HG02943 (cell line): ENCODE measurements around the gene TRHDE.
"Not testable (repeated sequence)": the region's sequence is repeated elsewhere in the genome, so short reads cannot be mapped to it uniquely, and the experiment has no call there.

Source experiments
- ATAC-seq: cut with Tn5 transposase; IDR thresholded peaks from one replicate; pipeline ENCODE4 v1.9.1; 2021; ENCODE audit warnings: mild to moderate bottlenecking, low read depth, moderate library complexity; ENCODE audit not compliant: unreplicated experiment

TRHDE gene

DNA sequence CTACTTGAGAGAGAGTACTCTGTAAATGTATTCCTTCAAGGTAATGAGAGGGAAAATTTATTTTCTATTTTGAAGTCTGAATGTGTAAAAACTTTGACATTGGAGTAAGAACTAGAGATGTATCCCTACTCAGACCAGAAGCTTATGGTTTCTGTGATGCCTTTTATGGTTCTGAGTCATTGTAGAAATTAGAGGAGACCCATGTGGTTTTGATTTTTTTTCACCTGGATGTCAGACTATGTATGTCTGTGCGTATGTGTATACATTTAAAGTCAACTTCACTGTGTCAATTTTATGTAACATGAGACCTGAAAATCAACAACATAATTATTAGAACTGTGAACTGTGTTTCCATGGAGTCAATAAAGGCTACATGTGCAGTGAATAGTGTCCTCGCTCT lies 302.0 kb downstream of the TRHDE start:
- ATAC-seq: no peak

DNA sequence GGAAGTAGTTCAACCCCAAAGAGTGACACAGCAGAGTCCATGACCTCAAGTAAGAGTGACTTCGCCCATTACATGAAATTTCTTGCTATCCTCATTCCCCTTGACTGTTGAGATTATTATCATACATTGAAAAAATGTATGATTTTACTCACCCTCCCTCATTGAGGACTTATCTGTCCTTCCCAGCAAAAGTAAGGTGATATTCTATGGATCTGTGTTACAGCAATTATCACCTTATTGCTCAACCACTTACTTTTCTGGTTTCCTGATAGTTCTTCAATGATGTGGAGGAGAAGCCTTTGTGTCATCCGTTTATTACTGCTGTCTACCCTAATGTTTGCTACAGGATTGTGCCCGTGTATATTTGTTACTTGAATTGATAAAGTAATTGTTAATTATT lies 306.2 kb downstream of the TRHDE start:
- ATAC-seq: no peak

DNA sequence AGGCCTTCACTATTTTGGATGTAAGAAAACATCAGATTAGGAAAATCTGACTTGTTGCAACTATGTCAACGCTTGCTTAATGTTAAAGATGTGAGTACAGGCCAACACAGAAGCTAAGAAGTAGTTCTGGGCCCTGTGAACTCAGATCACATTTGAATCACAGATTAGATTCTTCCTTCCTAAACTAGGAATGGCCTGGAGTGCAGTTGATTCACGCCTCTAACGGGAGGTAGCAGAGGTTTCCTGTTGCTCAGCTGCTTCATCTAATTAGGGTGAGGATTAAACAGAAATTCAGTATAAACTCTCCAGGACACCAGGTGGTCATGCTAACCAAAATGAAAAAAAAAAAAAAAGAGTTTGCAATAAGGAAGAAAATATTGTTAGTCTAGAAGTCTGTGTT lies 314.3 kb downstream of the TRHDE start:
- no peak for ATAC-seq

DNA sequence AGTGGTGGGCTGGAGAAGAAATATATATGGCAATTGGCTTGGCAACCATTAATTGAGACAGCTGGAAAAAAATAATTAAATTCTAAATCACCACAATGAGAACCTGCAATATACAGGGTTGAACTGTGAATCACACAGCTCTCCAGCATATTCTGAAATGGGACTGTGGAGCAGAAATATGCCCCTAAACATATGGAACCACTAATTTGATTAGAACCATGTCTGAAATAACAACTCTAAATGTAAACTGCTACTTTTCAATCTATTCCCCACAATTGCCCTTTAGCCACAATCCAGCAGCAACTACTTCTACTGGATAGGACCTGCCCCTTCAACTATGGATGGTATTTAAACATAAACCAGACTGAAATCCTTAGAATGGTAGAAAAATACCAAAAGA lies 330.4 kb downstream of the TRHDE start:
- ATAC-seq: no peak

DNA sequence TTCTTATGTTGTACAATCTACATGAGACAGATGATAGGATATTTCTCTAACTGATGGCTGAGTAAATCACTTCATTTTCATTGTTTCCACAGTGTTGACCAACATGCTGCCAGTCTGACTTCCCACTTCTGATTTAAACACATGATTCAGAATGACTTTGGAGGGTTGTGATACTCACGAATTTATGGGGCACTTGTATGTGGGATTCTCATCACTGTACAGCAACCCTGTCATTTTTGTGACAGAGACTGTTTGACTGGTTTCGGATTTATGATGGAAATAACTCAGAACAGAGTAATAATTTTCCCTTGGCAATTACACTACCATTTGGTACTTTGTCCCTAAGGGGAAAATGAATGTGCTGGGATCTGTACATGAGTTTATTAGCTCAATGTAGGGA lies 333.8 kb downstream of the TRHDE start:
- ATAC-seq: no peak

DNA sequence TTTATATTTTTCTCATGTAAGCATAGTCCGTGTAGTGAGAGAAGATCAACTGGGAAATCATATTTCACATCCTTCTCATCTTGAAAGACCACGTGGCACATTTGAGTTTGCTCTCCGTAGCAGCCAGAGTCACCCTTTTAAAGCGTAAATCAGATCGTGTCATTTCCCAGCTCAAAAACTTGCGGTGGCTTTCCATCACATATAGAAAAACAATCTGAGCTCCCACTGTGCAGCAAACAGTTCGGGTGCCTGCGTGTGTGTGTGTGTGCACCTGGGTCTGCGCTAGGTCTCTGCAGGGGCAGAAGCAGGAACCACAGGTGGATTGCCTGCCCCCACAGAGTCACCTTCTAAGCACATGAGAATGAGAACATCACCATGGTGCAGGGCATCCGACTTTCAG lies 338.2 kb downstream of the TRHDE start:
- no peak for ATAC-seq

DNA sequence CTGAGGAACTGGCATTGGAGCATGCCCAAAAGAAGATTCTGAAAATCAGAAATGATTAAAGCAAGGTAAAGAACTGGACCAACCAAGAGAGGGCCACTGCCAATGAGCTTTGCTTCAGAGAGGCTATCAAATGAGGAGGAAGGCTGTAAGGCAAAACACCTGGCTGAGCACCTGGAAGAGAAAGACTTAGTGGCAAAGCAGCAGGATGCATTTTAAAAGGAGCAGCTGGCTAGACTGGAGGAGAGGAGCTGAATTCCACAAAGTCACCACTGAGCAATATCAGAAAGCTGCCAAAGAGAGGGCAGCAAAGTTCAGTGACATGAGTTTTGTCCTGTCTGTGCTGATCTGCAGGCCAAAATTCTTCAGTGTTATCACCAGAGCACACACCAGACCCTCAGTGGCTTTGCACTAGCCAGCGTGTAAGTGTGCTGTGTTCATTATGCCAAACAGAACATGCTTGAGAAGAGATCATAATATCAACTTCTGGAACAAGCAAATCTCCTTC lies 338.7 kb downstream of the TRHDE start:
- no peak for ATAC-seq

DNA sequence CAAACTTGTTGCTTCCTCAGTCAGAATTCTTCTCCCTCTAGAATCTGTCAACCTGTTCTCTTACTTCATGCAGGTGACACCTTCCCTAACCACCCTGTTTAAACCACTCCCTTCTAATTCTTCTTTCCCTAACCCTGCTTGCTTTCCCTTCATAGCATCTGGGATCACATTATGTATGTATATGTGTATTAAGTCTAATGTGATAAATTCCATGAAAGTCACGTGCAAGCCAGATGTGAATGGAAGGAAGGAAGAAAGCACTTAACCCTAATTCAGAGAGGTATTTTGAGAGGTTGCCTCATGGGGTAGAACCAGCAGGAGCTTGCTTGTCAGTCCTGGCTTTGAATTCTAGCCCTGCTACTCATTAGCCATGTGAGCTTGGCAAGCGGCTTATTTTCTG lies 340.0 kb downstream of the TRHDE start:
- no peak for ATAC-seq

DNA sequence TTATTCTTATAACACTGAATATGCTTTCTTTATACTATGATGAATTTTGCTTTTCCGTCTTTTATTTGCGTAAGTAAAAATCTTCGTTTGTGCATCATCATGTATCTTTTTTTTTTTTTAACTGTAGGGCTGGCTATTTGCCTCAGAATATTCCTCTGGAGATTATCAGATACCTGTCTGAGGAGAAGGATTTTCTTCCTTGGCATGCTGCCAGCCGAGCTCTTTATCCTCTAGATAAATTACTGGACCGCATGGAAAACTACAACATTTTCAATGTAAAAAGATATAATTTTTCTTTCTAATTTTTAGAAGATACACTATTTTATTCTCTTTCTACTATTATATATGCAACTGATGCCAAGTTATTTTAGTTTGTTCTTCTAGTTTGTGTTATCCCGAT lies 346.6 kb downstream of the TRHDE start:
- no peak for ATAC-seq

DNA sequence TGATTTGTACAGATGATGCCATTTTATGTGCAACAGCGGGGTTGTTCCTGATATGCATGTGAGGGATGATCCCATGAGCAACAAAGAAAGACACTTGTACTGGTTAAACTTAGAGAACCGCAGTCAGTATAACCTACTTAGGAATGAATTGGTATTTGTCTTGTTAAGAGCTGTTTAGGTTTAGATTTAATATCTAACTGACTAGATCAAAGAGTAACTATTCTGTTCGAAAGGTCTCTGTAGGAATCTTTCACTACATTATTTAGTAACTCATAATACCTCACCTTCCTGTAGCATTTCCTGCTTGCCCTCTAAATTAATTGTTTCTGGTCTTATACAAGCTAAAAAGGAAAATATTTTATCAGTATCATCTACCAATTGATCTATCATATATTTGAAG lies 350.4 kb downstream of the TRHDE start:
- peak; percentile 85 for ATAC-seq

DNA sequence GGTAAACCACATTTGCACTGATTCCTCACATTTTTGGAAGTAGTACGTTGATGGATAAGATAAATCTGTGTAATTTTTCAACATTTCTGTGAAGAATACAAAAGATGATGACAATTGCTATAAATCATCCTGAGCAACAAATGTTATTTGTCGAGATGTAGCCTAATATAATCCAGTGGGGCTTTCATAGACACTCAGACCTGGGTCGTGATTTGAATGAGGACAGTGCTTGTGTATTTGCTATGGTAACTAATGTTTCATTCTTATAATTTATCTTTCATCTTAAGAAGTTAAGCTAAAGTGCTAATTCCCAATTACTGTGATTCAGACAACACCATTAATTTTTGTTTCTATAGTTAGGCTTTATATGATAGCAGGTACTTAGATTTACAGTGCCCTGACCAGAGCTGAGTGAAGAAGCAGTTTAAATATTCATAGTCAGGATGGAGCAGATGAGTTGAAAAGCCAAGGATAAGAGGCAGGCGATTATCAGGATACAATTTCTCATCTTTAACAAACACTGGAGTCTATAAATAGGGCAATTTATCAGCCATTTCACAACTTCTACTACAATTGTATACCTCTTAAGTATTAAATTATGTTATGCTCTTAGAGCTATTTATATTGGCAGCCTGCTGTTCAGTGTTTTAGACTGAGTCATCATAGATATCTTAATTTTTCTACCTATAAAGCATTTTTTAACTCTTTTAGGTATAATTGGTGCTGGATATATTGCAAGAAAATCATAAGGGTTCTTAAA lies 359.9 kb downstream of the TRHDE start:
- no peak for ATAC-seq

DNA sequence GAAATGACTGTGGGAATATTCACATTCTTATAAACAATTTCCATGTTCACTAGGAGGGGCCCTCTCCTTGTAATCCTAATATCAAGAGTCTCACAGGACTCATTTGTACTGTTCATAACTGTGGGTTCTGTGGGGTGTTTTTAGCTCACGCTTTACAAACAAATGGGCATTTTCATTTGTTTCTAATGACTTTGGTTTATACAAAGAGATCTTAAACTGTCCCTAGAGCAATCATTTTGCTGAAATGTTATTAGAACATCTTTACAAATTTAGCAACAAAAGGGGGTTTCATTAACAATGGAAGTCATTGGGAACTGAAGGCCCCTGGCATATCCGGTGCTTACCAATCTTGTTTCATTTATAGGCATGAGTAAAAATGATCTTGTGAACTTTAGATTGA lies 370.5 kb downstream of the TRHDE start:
- ATAC-seq: no peak

DNA sequence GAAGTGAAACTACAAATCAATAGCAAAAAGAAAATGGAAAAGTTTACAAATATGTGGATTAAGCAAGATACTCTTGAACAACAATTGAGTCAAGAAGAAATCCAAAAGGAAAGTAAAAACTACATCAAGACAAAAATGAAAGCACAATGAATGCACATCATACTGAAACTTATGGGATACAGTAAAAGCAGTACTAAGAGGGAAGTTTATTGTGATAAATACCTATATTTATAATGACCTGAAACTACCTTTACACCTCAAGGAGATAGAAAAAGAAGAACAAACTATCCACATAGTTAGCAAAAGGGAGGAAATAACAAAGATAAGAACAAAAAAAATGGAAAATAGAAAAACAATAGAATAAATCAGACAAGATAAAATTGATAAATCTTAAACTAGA lies 375.0 kb downstream of the TRHDE start:
- ATAC-seq: no peak

DNA sequence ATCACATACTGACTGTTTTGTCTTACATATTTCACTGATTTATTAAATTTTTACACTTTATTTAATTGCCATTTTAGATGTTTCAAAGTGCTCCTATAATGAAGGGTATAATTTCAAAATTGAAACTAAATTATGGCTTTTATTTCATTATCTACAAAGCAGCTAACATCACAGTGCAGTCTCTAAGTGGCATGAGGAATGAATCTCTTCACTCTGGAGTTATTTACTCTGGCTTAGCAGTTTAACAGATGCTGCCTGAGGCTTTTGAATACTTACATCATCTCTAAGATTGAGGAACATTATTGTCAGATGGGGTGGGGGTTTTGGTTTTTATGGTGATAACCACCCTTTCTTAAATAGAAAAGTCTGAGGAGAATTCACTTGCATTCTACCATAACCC lies 386.4 kb downstream of the TRHDE start:
- no peak for ATAC-seq

DNA sequence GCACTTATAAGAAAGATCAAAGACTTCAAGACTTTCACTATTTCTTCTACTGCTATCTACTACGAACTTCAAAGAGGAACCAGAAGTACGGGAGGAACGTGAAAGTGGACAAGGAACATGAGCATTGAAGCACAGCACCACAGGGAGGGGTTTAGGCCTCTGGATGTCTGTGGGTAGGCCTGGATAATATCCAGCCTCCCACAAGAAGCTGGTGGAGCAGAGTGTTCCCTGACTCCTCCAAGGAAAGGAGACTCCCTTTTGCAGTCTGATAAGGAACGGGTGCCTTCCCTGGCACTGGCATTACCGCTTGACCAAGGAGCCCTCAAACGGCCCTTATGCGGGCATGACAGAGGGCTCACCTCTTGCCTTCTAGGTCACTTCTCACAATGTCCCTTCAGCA lies 388.0 kb downstream of the TRHDE start:
- ATAC-seq: not testable (repeated sequence)

DNA sequence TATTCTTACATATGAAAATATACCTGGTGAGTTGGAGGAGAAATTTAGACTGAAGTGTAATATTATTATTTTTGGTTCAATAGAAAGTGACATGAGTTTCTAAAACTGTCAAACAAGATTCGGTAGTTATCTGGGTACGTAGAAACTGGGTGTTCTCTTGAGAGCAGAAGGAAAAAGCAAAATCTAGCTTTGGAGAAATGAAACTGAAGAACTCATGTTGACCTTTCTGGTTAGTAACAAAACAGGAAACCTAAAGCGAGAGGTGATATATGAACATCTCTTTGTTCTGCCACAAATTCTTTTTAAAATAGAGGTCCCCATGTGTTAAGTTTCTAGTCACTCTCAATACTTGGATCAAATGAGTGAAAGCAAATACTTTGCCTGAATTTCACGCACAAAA lies 401.7 kb downstream of the TRHDE start:
- peak; percentile 67 for ATAC-seq

DNA sequence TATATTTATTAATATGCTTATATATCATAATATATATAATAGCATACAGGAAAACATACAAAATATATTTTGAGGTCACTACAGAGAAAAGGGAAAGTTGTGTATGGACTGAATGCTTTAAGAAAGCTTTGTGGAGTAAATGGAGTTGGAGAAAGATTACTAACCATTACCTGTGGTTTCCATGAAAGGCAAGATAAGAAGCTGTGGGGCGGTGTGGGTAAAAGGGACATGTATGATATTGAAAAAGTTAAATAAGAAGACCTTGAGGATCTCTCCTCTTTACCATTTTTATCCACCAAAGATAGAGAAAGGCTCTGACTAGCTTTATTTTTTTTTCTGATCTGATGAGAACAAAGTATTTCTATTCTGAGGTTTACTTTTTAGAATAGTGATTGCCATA lies 404.4 kb downstream of the TRHDE start:
- no peak for ATAC-seq

DNA sequence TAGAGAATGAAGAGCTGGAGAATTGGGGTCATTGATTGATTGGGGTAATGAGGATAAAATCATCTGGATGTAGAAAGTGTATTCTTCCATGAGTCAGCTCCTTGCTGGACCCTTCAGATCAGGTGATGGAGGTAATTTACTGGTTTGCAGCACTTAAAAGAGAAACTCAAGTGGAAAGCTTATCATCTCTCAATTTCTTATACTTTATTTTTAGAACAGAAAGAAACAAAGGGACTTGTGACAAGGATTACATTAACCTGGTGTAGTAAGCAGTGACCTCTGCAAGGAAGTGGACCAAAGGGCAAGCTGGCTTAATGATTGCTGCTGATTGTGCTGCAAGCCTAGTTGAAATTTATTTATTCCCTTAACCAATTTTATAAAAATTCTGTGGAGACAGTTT lies 405.0 kb downstream of the TRHDE start:
- no peak for ATAC-seq

DNA sequence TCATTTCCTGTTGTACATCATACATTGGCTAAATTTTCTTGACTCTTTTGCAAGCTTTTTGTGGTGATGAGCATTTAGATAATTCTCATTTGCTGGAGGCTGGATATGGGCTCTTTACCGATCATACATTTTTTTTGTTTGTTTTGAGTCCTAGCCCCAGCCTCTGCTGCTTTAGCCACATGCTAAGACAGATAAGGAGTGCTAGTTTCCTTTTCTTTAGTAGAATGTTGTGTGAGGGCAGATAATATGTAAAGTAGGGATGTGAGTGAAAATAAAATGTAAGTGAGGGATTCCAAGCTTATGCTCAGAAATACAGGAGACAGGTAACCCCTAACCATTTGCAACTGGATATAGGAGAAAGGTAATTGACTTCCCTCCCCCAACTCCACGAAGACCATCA lies 405.7 kb downstream of the TRHDE start:
- no peak for ATAC-seq

DNA sequence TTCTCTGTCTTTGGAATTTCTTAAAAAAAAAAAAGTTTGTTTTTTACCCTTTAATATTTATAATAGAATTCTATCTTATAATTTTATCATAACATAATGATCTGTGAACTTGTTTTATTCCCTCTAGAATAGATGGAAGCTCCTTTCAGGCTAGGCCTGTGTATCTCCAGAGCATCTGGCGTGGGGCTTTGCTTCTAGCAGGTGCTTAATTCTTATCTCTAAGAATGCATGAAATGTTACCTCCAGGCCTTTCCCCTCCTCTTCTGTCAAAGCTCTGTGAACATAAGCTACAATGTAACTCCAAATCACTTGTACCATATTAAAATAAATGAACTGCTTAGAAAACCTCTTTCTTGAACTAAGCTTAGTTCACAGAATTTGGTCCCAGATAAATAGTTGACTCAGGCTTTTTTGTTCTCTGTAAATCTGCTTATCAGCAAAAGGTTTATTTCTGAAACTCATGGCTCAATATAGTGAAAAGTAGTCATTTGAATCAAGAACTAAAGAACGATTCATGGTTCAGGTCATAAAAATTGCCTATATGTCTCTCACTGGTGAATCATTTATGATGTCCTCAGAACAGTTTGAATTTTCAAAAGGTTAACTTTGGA lies 407.1 kb downstream of the TRHDE start:
- no peak for ATAC-seq

DNA sequence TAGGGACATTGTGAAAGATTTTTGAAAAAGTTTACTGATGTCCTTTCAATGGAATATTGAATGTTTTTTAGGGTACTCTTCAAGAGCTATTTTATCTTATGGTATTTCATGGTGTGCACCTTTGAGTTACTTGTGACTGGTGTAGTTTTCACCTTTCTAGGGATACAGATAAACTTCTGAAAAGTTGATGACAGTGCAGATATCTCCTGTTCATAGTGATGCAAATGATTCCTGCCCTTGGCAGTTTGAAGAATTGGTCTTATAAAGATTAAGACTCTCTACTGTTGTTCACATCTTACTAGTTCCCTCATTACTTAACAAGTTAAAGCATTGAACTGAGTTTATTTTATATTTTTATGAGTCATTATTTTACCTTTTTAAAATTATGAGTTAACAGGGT lies 408.9 kb downstream of the TRHDE start:
- no peak for ATAC-seq

DNA sequence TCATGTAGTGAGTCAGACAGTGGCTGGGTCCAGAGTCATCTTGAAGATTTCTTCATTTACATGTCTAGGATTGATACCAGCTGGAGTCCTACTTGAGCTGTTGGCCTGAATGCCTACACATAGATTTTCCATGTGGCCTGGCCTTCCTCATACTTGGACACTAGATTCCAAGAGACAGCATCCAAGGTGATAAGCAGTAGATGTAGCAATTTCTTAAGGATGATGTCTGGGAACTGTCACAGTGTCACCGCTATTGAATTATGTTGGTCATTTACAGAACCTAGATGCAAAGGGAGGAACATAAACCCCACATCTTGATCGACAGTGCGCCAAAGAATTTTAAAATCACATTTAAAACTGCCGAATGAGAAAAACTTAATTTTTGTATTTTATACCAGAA lies 412.3 kb downstream of the TRHDE start:
- no peak for ATAC-seq
